ENCODE measurements around the gene ZNF83.

ZNF83 gene

DNA sequence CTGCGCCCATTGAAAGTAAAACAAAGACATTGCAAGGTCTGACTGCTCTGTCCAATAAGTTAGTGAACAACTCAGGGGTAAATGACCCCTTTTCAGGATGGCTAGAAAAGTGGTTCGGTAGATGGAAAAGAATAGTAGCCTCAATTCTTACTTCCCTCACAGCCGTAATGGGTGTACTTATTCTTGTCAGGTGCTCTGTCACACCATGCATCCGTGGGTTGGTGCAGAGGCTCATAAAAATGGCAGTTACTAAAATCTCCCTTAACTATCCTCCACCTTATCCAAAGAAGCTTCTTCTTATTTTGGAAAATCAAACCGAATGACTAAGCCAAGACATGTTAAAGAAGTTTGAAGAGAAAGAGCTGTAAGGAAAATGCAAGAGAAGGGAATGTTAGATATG is 31.4 kb upstream of the ZNF83 start:
- no peak for TF ChIP-seq CTCF (IDR thresholded peaks at IDR 0.05; ENCODE audit: low read depth, low read length)
- no peak overlapping the region for H3K4me3 ChIP-seq (ENCODE audit: low read depth, low read length)

- H3K4me3 ChIP-seq (ENCODE audit: low read depth, low read length) = no peak overlapping the region
- no peak for TF ChIP-seq CTCF (IDR thresholded peaks at IDR 0.05; ENCODE audit: low read depth, low read length)
Measured at GRCh38 chr19:52667972-52668371, 29.8 kb upstream of the ZNF83 start.

GRCh38 chr19:52666506-52666905 is 28.4 kb upstream of the ZNF83 start:
- no peak overlapping the region for H3K4me3 ChIP-seq (ENCODE audit: low read depth, low read length)
- no peak for TF ChIP-seq CTCF (IDR thresholded peaks at IDR 0.05; ENCODE audit: low read depth, low read length)

GRCh38 chr19:52665529-52665928 is 27.4 kb upstream of the ZNF83 start:
- no peak for TF ChIP-seq CTCF (IDR thresholded peaks at IDR 0.05; ENCODE audit: low read depth, low read length)
- H3K4me3 ChIP-seq (ENCODE audit: low read depth, low read length) = no peak overlapping the region

- no peak overlapping the region for H3K4me3 ChIP-seq (ENCODE audit: low read depth, low read length)
- no peak for TF ChIP-seq CTCF (IDR thresholded peaks at IDR 0.05; ENCODE audit: low read depth, low read length)
Measured at GRCh38 chr19:52665027-52665426, 26.9 kb upstream of the ZNF83 start.

GRCh38 chr19:52664461-52664860 is 26.3 kb upstream of the ZNF83 start:
- H3K4me3 ChIP-seq (ENCODE audit: low read depth, low read length) = no peak overlapping the region
- TF ChIP-seq CTCF (IDR thresholded peaks at IDR 0.05; ENCODE audit: low read depth, low read length) = no peak

- TF ChIP-seq CTCF (IDR thresholded peaks at IDR 0.05; ENCODE audit: low read depth, low read length) = no peak
- H3K4me3 ChIP-seq (ENCODE audit: low read depth, low read length) = no peak overlapping the region
Measured at GRCh38 chr19:52662631-52663030, 24.5 kb upstream of the ZNF83 start.

Measured in WI38 (cell line).